ENCODE data around the gene FAM237A.

Gene FAM237A

GRCh38 chr2:206692971-206693370 is 50.7 kb downstream of the FAM237A start:
- DNase-seq: no peak

- DNase-seq: no peak
Observed at GRCh38 chr2:206693399-206694137, 51.3 kb downstream of the FAM237A start.

GRCh38 chr2:206696910-206697309 is 54.6 kb downstream of the FAM237A start:
- no peak for DNase-seq

GRCh38 chr2:206698811-206699210 is 56.5 kb downstream of the FAM237A start:
- DNase-seq: no peak

Measured in NCI-H524 treated with DMSO at 0.1 percent for 48 hours (cell line).